CD8-positive, alpha-beta memory T cell (primary cell): Measurements from ENCODE around the gene ADAMTS2. TPM values are rescaled to one million over a fixed set of nuclear protein-coding genes. Genes with fewer than 3 reads are reported as not detected.
A peak's percentile ranks its signal among the peaks of the same experiment; 100 is the strongest.

Experiments used
- CTCF ChIA-PET: fragments of 350-600 bp; sonication (Branson Sonifier 250); formaldehyde crosslinking; loops from one replicate; lab custom pipeline; 2021; ENCODE audit warnings: antibody characterized with exemption; lab: Charles Lee
- POLR2A ChIA-PET: fragments of 350-600 bp; sonication (Branson Sonifier 250); formaldehyde crosslinking; loops from one replicate; lab custom pipeline; 2021; ENCODE audit warnings: antibody characterized with exemption; lab: Charles Lee
- DNase-seq, 5 donors: peaks; one replicate each; pipeline versions ENCODE4 v3.0.0 to v3.0.0-alpha.2; 2020 to 2022; ENCODE audit warnings: mixed read lengths in 1 of 5
- H3K27ac ChIP-seq: one replicate; pipeline ENCODE4 v1.7.0; 2013; ENCODE audit warnings: low read depth, mild to moderate bottlenecking, low read length, moderate library complexity
- H3K27me3 ChIP-seq: 2 replicates; pipeline ENCODE4 v1.7.0; 2013; ENCODE audit warnings: low read length, mild to moderate bottlenecking; ENCODE audit not compliant: insufficient read depth, poor library complexity, severe bottlenecking
- H3K36me3 ChIP-seq: 2 replicates; pipeline ENCODE4 v1.7.0; 2013; ENCODE audit warnings: mild to moderate bottlenecking, low read length, moderate library complexity; ENCODE audit not compliant: insufficient read depth
- H3K4me1 ChIP-seq: 2 replicates; pipeline ENCODE4 v1.7.0; 2013; ENCODE audit warnings: mild to moderate bottlenecking, low read length, moderate library complexity; ENCODE audit not compliant: insufficient read depth
- H3K4me3 ChIP-seq: 2 replicates; pipeline ENCODE4 v1.7.0; 2013; ENCODE audit warnings: mild to moderate bottlenecking, low read length
- H3K9me3 ChIP-seq: 2 replicates; pipeline ENCODE4 v1.7.0; 2013; ENCODE audit warnings: mild to moderate bottlenecking, low read length
- H3K27ac Mint-ChIP-seq, 8 donors: one replicate each; pipeline ENCODE4 v1.8.0; 2020 to 2021; ENCODE audit warnings: mixed read lengths in 8 of 8, mild to moderate bottlenecking in 6 of 8, inconsistent platforms in 3 of 8, moderate library complexity in 3 of 8
- H3K27me3 Mint-ChIP-seq, 2 donors: one replicate each; pipeline ENCODE4 v1.8.0; 2020 to 2021; ENCODE audit warnings: mixed read lengths in 2 of 2, mild to moderate bottlenecking in 1 of 2, moderate library complexity in 1 of 2
- H3K36me3 Mint-ChIP-seq, 3 donors: one replicate each; pipeline ENCODE4 v1.8.0; 2020 to 2021; ENCODE audit warnings: mixed read lengths in 3 of 3, inconsistent platforms in 1 of 3, mild to moderate bottlenecking in 1 of 3
- H3K4me1 Mint-ChIP-seq, 3 donors: one replicate each; pipeline ENCODE4 v1.8.0; 2020 to 2021; ENCODE audit warnings: mixed read lengths in 3 of 3, inconsistent platforms in 1 of 3, mild to moderate bottlenecking in 1 of 3
- H3K4me3 Mint-ChIP-seq, 7 donors: one replicate each; pipeline ENCODE4 v1.8.0; 2020 to 2021; ENCODE audit warnings: mixed read lengths in 7 of 7, mild to moderate bottlenecking in 6 of 7, moderate library complexity in 4 of 7, inconsistent platforms in 2 of 7
- H3K9me3 Mint-ChIP-seq, 5 donors: one replicate each; pipeline ENCODE4 v1.8.0; 2020 to 2022; ENCODE audit warnings: mixed read lengths in 5 of 5, mild to moderate bottlenecking in 3 of 5, moderate library complexity in 2 of 5, inconsistent platforms in 1 of 5
- polyA plus RNA-seq: library from polyadenylated mRNA; unstranded; fragments of 300-500 nt; fragmentation: Illumina TruSeq; gene quantifications from one replicate; pipeline ENCODE4 v1.2.3, GENCODE V29; 2021
- total RNA-seq, 2 experiments: library from RNA; stranded (reverse); gene quantifications; one replicate each; pipeline ENCODE4 v1.2.3, GENCODE V29; 2021

Gene ADAMTS2
- total and polyA plus RNA-seq, 3 experiments from 2014 or later: not detected

GRCh38 chr5:179161901-179162300 lies 183.4 kb downstream of the ADAMTS2 start:
- no peak overlapping the region for H3K27ac ChIP-seq
- Mint-ChIP-seq H3K4me1 (no peaks in the 10 kb centered on the region), H3K9me3 (no peaks in the 10 kb centered on the region), H3K36me3 (no peaks in the 10 kb centered on the region), H3K4me3 (no peak overlapping the region), H3K27me3 (peaks cover 6 to 9% of the 10 kb centered on the region in 2 donors), H3K27ac (no peak overlapping the region)
- no peak overlapping the region for H3K4me3 ChIP-seq
- no peaks in the 10 kb centered on the region for H3K4me1 ChIP-seq
- no peaks in the 10 kb centered on the region for H3K27me3 ChIP-seq
- DNase-seq: no peak
- H3K9me3 ChIP-seq: no peaks in the 10 kb centered on the region
- ChIA-PET CTCF (no interaction called here), POLR2A (no interaction called here)
- no peaks in the 10 kb centered on the region for H3K36me3 ChIP-seq

GRCh38 chr5:179160584-179160983 lies 184.7 kb downstream of the ADAMTS2 start:
- H3K27ac Mint-ChIP-seq: no peak overlapping the region
- no peak for DNase-seq
- no peaks in the 10 kb centered on the region for H3K9me3 Mint-ChIP-seq
- no peak overlapping the region for H3K4me3 Mint-ChIP-seq
- no peaks in the 10 kb centered on the region for H3K4me1 Mint-ChIP-seq
- H3K27me3 ChIP-seq: no peaks in the 10 kb centered on the region
- H3K36me3 Mint-ChIP-seq: no peaks in the 10 kb centered on the region
- H3K4me3 ChIP-seq: no peak overlapping the region
- peaks cover 6 to 9% of the 10 kb centered on the region in 2 donors for H3K27me3 Mint-ChIP-seq
- H3K27ac ChIP-seq: no peak overlapping the region
- ChIA-PET CTCF (no interaction called here), POLR2A (no interaction called here)
- H3K4me1 ChIP-seq: no peaks in the 10 kb centered on the region
- H3K36me3 ChIP-seq: no peaks in the 10 kb centered on the region
- H3K9me3 ChIP-seq: no peaks in the 10 kb centered on the region

- H3K27me3 Mint-ChIP-seq: peaks cover 4 to 9% of the 10 kb centered on the region in 2 donors
- Histone ChIP-seq H3K27me3 (no peaks in the 10 kb centered on the region), H3K9me3 (no peaks in the 10 kb centered on the region), H3K4me3 (no peak overlapping the region), H3K36me3 (no peaks in the 10 kb centered on the region), H3K27ac (no peak overlapping the region), H3K4me1 (no peaks in the 10 kb centered on the region)
- DNase-seq: no peak
- H3K9me3 Mint-ChIP-seq: no peaks in the 10 kb centered on the region
- no peak overlapping the region for H3K27ac Mint-ChIP-seq
- no peaks in the 10 kb centered on the region for H3K4me1 Mint-ChIP-seq
- ChIA-PET CTCF (no interaction called here), POLR2A (no interaction called here)
- no peaks in the 10 kb centered on the region for H3K36me3 Mint-ChIP-seq
- H3K4me3 Mint-ChIP-seq: no peak overlapping the region
These were observed 186.7 kb downstream of the ADAMTS2 start for GRCh38 chr5:179158556-179158955.

- Histone ChIP-seq H3K9me3 (no peaks in the 10 kb centered on the region), H3K4me1 (no peaks in the 10 kb centered on the region), H3K27ac (no peak overlapping the region), H3K36me3 (no peaks in the 10 kb centered on the region), H3K27me3 (no peaks in the 10 kb centered on the region), H3K4me3 (no peak overlapping the region)
- no peak for DNase-seq
- peaks cover 2 to 5% of the 10 kb centered on the region in 2 donors for H3K27me3 Mint-ChIP-seq
- H3K36me3 Mint-ChIP-seq: no peaks in the 10 kb centered on the region
- no peak overlapping the region for H3K4me3 Mint-ChIP-seq
- CTCF ChIA-PET: no interaction called here
- H3K27ac Mint-ChIP-seq: peak overlapping the region in 1 of 8 donors; percentile 38
- H3K9me3 Mint-ChIP-seq: no peaks in the 10 kb centered on the region
- H3K4me1 Mint-ChIP-seq: no peaks in the 10 kb centered on the region
- POLR2A ChIA-PET: no interaction called here
These were observed 190.0 kb downstream of the ADAMTS2 start for GRCh38 chr5:179154991-179155955.

GRCh38 chr5:179154346-179154990 lies 190.8 kb downstream of the ADAMTS2 start:
- no peak overlapping the region for H3K27ac Mint-ChIP-seq
- no peaks in the 10 kb centered on the region for H3K36me3 Mint-ChIP-seq
- no peak for DNase-seq
- H3K27ac ChIP-seq: no peak overlapping the region
- H3K4me1 ChIP-seq: no peaks in the 10 kb centered on the region
- H3K27me3 ChIP-seq: no peaks in the 10 kb centered on the region
- H3K9me3 Mint-ChIP-seq: no peaks in the 10 kb centered on the region
- POLR2A ChIA-PET: no interaction called here
- no peaks in the 10 kb centered on the region for H3K36me3 ChIP-seq
- no peak overlapping the region for H3K4me3 ChIP-seq
- peaks cover 2 to 5% of the 10 kb centered on the region in 2 donors for H3K27me3 Mint-ChIP-seq
- CTCF ChIA-PET: no interaction called here
- H3K4me3 Mint-ChIP-seq: no peak overlapping the region
- H3K9me3 ChIP-seq: no peaks in the 10 kb centered on the region
- H3K4me1 Mint-ChIP-seq: no peaks in the 10 kb centered on the region

- no peaks in the 10 kb centered on the region for H3K27me3 ChIP-seq
- CTCF ChIA-PET: no interaction called here
- no peak overlapping the region for H3K27ac Mint-ChIP-seq
These were observed 191.3 kb downstream of the ADAMTS2 start for GRCh38 chr5:179153921-179154345.

GRCh38 chr5:179153341-179153901 lies 191.8 kb downstream of the ADAMTS2 start:
- Histone ChIP-seq H3K36me3 (no peaks in the 10 kb centered on the region), H3K9me3 (no peaks in the 10 kb centered on the region), H3K27me3 (no peaks in the 10 kb centered on the region), H3K4me1 (no peaks in the 10 kb centered on the region), H3K27ac (no peak overlapping the region), H3K4me3 (no peak overlapping the region)
- no peaks in the 10 kb centered on the region for H3K36me3 Mint-ChIP-seq
- no peak overlapping the region for H3K27ac Mint-ChIP-seq
- H3K9me3 Mint-ChIP-seq: no peaks in the 10 kb centered on the region
- H3K4me1 Mint-ChIP-seq: no peaks in the 10 kb centered on the region
- H3K27me3 Mint-ChIP-seq: peaks cover 4% of the 10 kb centered on the region in 2 donors
- POLR2A ChIA-PET: no interaction called here
- CTCF ChIA-PET: no interaction called here
- H3K4me3 Mint-ChIP-seq: no peak overlapping the region
- DNase-seq: no peak

More at GRCh38 chr5:179153921-179154345, 191.3 kb downstream of the ADAMTS2 start:
- Histone ChIP-seq H3K36me3 (no peaks in the 10 kb centered on the region), H3K4me1 (no peaks in the 10 kb centered on the region), H3K4me3 (no peak overlapping the region), H3K27ac (no peak overlapping the region), H3K9me3 (no peaks in the 10 kb centered on the region)
- H3K9me3 Mint-ChIP-seq: no peaks in the 10 kb centered on the region
- no peaks in the 10 kb centered on the region for H3K36me3 Mint-ChIP-seq
- H3K4me1 Mint-ChIP-seq: no peaks in the 10 kb centered on the region
- POLR2A ChIA-PET: no interaction called here
- no peak for DNase-seq
- no peak overlapping the region for H3K4me3 Mint-ChIP-seq
- H3K27me3 Mint-ChIP-seq: peaks cover 4 to 5% of the 10 kb centered on the region in 2 donors

GRCh38 chr5:179152941-179153340 lies 192.3 kb downstream of the ADAMTS2 start:
- H3K9me3 Mint-ChIP-seq: no peaks in the 10 kb centered on the region
- no peaks in the 10 kb centered on the region for H3K9me3 ChIP-seq
- CTCF ChIA-PET: no interaction called here
- no peak overlapping the region for H3K4me3 Mint-ChIP-seq
- no peaks in the 10 kb centered on the region for H3K36me3 Mint-ChIP-seq
- H3K4me3 ChIP-seq: no peak overlapping the region
- no peaks in the 10 kb centered on the region for H3K4me1 Mint-ChIP-seq
- no peaks in the 10 kb centered on the region for H3K36me3 ChIP-seq
- no peaks in the 10 kb centered on the region for H3K27me3 ChIP-seq
- POLR2A ChIA-PET: no interaction called here
- no peak overlapping the region for H3K27ac ChIP-seq
- H3K27me3 Mint-ChIP-seq: peaks cover 0 to 4% of the 10 kb centered on the region in 2 donors
- H3K4me1 ChIP-seq: no peaks in the 10 kb centered on the region
- DNase-seq: no peak
- H3K27ac Mint-ChIP-seq: peak overlapping the region in 1 of 8 donors; percentile 36
